Chondrocyte (in vitro differentiated cells): ENCODE data around the gene DSCAM. TPM values are rescaled to one million over a fixed set of nuclear protein-coding genes. Genes with fewer than 3 reads are reported as not detected.

Source experiments
- DNase-seq: peaks from one replicate; pipeline ENCODE4 v3.0.0; 2021; ENCODE audit warnings: mixed read lengths, low spot score
- H3K27ac Mint-ChIP-seq: one replicate; pipeline ENCODE4 v1.8.0; 2021; ENCODE audit warnings: mild to moderate bottlenecking, moderate library complexity, mixed read lengths; ENCODE audit not compliant: unreplicated experiment
- H3K27me3 Mint-ChIP-seq: 2 replicates; pipeline ENCODE4 v1.8.0; 2021; ENCODE audit warnings: low read depth, mixed read lengths
- H3K36me3 Mint-ChIP-seq: 2 replicates; pipeline ENCODE4 v1.8.0; 2021; ENCODE audit warnings: low read depth, mixed read lengths
- H3K4me1 Mint-ChIP-seq: 2 replicates; pipeline ENCODE4 v1.8.0; 2021; ENCODE audit warnings: low read depth, mild to moderate bottlenecking, mixed read lengths
- H3K4me3 Mint-ChIP-seq: one replicate; pipeline ENCODE4 v1.8.0; 2021; ENCODE audit warnings: mild to moderate bottlenecking, moderate library complexity, mixed read lengths; ENCODE audit not compliant: unreplicated experiment
- H3K9me3 Mint-ChIP-seq: 2 replicates; pipeline ENCODE4 v1.8.0; 2021; ENCODE audit warnings: low read depth, mixed read lengths
- total RNA-seq: library from RNA; stranded (reverse); gene quantifications from 3 replicates; pipeline ENCODE4 v1.2.1, GENCODE V29; 2021
- TF ChIP-seq, protein P1 (sequence below): fragments of 200-600 bp; sonication (generic); IDR thresholded peaks from 2 replicates; pipeline ENCODE4 v1.5.0; 2021; ENCODE audit warnings: antibody characterized with exemption, mild to moderate bottlenecking, moderate library complexity

The DSCAM gene
- total RNA-seq, 1 donor from 2014 or later: not detected

DNA sequence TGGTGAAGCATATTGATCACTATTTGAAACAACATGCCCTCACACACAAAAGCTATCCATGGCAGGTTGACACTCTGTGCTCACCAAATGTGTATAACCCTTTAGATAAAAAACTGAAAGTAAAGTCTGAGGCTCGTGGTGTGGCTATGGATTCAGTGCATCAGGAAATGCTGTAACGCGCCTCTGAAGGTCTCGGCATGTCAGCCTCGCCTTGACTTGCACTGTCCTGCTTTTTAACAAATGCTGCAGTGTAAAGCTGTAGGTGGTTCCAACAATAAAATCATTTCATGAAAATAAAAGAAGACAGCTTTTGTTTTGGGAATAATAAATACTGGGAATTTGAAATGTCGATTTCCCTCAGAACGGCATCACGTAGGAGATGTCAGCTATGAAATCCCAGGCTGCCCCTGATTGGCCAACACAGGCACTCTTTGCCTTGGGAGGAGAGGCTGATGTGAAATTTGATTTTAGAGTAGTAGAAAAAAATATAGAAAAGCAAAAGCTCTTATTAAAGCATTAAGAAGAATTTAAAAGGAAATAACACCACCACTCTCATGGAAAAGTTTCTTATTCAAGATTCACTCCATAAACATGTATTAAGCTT lies 168.2 kb downstream of the DSCAM start:
- no peak overlapping the region for H3K4me3 Mint-ChIP-seq
- no peak for DNase-seq
- H3K36me3 Mint-ChIP-seq: peaks cover 3% of the 10 kb centered on the region
- no peak overlapping the region for H3K27ac Mint-ChIP-seq
- H3K9me3 Mint-ChIP-seq: peaks cover 8% of the 10 kb centered on the region
- no peaks in the 10 kb centered on the region for H3K27me3 Mint-ChIP-seq
- no peaks in the 10 kb centered on the region for H3K4me1 Mint-ChIP-seq
- TF ChIP-seq, protein P1, sequence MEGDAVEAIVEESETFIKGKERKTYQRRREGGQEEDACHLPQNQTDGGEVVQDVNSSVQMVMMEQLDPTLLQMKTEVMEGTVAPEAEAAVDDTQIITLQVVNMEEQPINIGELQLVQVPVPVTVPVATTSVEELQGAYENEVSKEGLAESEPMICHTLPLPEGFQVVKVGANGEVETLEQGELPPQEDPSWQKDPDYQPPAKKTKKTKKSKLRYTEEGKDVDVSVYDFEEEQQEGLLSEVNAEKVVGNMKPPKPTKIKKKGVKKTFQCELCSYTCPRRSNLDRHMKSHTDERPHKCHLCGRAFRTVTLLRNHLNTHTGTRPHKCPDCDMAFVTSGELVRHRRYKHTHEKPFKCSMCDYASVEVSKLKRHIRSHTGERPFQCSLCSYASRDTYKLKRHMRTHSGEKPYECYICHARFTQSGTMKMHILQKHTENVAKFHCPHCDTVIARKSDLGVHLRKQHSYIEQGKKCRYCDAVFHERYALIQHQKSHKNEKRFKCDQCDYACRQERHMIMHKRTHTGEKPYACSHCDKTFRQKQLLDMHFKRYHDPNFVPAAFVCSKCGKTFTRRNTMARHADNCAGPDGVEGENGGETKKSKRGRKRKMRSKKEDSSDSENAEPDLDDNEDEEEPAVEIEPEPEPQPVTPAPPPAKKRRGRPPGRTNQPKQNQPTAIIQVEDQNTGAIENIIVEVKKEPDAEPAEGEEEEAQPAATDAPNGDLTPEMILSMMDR: no peak

DNA sequence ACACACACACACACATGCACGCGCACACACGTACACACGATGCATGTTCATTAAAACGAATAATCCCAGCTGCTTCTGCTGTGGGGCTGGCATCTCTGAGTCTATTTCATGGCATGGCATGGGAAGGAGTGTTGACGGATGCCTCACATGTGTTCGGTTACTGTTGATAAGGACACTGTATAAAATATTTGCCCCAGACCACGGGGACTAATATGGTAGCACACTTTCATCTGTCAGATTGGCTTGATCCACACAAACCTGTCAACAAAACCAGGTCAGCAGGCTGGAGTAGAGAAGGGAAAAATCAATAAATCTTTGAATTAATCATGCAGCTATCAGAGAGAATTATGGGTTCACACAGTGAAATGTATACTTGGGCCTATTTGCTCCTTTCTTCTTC lies 171.9 kb downstream of the DSCAM start:
- Mint-ChIP-seq H3K36me3 (no peaks in the 10 kb centered on the region), H3K27ac (no peak overlapping the region), H3K4me1 (no peaks in the 10 kb centered on the region), H3K9me3 (peaks cover 2% of the 10 kb centered on the region), H3K4me3 (no peak overlapping the region), H3K27me3 (no peaks in the 10 kb centered on the region)
- TF ChIP-seq, protein P1: no peak
- DNase-seq: no peak

DNA sequence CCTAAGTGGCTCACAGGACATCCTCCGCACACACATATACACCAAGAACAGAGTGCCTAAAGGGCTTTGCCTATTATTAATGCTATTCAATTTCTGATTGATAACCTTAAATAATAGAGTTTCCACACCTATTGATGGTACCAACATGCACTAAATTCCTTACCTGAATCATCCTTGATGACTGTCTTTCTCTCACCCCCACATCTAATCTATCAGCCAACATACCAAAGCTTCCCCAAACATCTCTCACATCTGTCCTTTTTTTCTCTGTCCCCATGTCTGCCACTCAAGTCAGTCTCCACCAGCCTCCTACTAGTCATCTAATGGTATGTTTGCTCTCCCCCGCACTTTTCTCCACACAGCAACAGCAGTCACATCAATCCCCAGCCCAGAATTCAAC lies 174.4 kb downstream of the DSCAM start:
- TF ChIP-seq, protein P1: no peak
- no peaks in the 10 kb centered on the region for H3K4me1 Mint-ChIP-seq
- no peak for DNase-seq
- H3K27me3 Mint-ChIP-seq: no peaks in the 10 kb centered on the region
- H3K9me3 Mint-ChIP-seq: peaks cover 2% of the 10 kb centered on the region
- no peaks in the 10 kb centered on the region for H3K36me3 Mint-ChIP-seq
- H3K4me3 Mint-ChIP-seq: no peak overlapping the region
- no peak overlapping the region for H3K27ac Mint-ChIP-seq

DNA sequence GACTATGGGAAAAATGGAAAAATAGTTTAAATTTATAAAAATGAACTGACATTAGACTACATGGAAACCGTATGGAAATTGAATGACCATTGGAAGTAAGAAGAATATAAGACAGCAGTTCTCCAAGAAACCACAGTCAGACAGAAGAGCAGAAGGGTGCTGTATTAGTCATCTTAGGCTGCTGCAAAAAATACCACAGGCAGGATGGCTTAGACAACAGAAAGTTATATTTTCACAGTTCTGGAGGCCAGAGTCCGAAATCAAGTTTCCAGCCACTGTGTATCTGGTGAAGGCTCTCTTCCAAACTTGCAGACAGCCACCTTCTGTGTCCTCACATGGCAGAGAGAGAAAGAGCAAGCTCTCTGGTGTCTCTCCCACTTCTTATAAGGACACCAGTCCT lies 175.2 kb downstream of the DSCAM start:
- Mint-ChIP-seq H3K36me3 (no peaks in the 10 kb centered on the region), H3K27ac (no peak overlapping the region), H3K4me3 (no peak overlapping the region), H3K9me3 (peaks cover 6% of the 10 kb centered on the region), H3K4me1 (no peaks in the 10 kb centered on the region), H3K27me3 (no peaks in the 10 kb centered on the region)
- TF ChIP-seq, protein P1: no peak
- DNase-seq: no peak

DNA sequence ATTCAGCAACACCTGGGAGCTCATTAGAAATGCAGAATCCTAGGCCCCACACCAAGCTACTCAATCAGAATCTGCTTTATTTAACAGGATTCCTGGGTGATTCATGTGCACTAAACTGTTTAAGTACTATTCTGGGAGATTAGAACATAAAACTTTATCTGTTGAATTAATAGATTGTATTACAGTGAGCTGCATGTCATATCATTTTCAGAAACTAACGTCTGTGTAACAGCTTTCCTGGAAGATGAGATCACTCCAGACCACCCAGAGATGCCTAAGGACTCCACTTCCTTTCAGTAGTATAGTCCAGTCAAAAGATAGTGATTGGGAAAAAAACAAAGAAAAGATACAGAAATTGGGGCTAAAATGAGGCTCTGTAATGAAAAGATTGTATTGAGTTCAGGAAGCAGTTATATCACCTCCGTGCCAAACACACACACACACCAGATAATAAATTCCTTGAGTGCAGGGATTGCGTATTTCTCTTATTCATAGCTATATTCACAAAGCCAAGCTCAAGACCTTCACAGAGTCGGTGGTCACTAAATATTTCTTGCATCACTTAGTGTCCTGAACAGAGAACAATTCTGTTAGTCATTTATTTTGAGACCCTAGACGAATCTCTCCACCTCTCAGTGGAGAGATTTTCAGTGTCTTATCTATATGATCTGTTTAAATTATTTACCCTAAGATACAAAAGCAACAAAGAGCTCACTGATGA lies 178.2 kb downstream of the DSCAM start:
- no peaks in the 10 kb centered on the region for H3K27me3 Mint-ChIP-seq
- H3K4me1 Mint-ChIP-seq: no peaks in the 10 kb centered on the region
- H3K27ac Mint-ChIP-seq: no peak overlapping the region
- H3K36me3 Mint-ChIP-seq: no peaks in the 10 kb centered on the region
- TF ChIP-seq, protein P1: no peak
- H3K9me3 Mint-ChIP-seq: peaks cover 11% of the 10 kb centered on the region
- no peak for DNase-seq
- no peak overlapping the region for H3K4me3 Mint-ChIP-seq
